Hindlimb muscle (tissue), 1 donor: ENCODE results near the gene MS4A15. TPM values are rescaled to one million over a fixed set of nuclear protein-coding genes. Genes with fewer than 3 reads are reported as not detected.
"Not testable (repeated sequence)": the region's sequence is repeated elsewhere in the genome, so short reads cannot be mapped to it uniquely, and the experiment has no call there.

Experiments used
- DNase-seq: peaks from one replicate; pipeline ENCODE4 v3.0.0-alpha.2; 2013
- polyA plus RNA-seq: library from polyadenylated mRNA; unstranded; fragments of 120-200 nt; gene quantifications from one replicate; pipeline ENCODE4 v1.2.1, GENCODE V29; 2013; ENCODE audit not compliant: insufficient read length

MS4A15 gene, protein sequence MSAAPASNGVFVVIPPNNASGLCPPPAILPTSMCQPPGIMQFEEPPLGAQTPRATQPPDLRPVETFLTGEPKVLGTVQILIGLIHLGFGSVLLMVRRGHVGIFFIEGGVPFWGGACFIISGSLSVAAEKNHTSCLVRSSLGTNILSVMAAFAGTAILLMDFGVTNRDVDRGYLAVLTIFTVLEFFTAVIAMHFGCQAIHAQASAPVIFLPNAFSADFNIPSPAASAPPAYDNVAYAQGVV
- not detected for polyA plus RNA-seq

DNA sequence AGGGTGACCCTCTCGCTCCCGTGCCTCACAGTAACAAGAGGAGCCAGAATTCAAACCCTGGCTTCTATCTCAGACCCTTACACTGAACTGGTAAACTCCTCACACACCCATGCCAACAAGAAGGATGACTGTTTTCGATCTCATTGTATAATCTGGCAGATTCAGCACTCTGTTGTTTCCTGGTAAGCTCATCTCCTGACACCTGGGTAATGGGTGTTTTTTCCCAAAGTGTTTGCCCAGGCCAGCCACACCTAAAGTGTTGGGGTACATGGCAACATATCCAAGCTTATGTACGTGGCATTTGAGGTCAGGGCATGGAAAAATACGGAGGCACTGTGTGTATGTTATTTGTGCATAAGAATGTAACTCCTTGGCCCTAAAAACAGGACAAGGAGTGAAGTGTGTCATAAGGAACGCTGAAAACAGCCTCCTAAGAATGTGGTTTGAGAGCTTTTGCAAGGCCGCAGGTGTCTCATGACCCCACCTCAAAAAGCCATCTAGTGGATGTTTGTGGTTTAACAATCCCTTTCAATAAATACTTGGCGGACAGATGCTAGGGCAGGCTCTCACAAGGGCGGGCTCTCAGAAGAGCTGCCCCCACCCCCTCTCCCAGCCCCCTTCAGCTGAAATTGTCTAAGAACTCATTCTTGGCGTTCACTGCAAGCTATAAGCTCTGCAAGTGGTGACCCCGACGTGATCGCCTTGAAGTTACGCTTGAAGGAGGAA lies at the start of gene MS4A15:
Gene MS4A15 (plus strand): TSS at position 561 of the 726 bp plus-strand sequence. CDS start 6,867 bp downstream, outside the sequence.
- DNase-seq = no peak

DNA sequence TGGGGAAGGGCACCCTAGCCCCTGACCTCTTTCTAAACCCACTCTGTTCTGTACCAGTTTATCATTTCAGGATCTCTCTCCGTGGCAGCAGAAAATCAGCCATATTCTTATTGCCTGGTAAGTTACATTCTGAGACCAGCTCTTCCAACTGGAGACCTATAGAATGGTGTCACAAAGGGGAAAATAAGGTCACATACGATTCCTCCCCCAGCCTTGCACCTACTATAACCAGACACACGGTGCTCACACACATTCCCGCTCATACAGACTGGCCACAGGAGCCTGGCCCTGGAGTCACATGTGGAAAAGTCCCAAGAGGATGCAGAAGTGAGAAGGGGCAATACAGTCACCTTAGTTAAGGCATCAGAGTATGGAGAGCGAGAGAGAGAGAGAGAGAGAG lies 49.7 kb upstream of the MS4A15 start:
- DNase-seq = no peak

DNA sequence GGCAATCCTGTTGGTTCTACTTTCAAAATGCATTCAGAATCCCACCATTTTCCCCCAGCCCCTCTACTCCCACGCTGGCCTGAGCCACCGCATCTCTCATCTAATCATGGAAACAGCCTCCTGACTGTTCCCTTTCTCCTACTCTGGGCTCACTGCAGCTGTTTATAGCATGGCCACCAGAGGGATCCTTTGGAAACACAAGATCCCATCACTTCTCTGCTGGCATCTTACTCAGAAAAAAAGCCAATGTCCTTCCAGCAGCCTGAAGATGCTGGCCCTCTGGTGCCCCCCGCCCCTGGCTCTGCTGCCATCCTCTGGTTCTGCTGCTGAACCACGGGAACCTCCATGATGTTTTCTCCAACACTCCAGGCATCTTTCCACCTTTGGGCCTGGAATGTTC lies 46.2 kb upstream of the MS4A15 start:
- no peak for DNase-seq

DNA sequence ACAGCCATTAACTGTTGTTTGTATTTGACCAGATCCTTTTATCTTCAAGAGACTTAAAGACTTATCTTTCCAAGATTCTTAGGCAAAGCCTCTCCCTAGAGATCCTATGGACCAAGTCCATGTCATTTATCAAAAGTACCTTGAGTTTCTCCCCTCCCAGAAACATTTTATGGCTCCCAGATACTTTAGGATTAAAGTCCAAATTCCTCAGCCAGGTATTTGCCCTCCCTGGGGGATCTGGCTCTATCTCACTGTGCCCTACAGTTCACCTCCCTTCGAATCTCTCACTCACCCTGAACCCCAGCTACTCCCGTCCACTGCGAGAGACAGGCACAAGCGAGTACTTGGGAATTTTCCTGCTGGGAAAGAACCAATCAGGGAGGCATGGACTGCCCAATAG lies 45.4 kb upstream of the MS4A15 start:
- DNase-seq = no peak

DNA sequence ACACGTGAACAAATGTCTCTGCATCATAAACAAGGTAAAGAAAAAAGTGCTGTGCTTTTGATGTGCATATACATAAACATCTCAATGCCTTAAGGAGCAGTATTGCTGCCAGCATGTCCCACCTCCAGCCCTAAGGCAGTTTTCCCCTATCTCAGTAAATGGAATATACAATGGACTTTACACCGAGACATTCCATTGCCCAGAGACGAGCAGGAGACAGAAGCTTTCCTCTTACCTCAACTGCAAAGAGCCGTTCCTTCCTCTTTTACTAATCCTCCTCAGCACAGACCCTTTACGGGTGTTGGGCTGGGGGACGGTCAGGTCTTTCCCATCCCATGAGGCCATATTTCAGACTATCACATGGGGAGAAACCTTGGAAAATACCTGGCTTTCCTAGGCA lies 43.2 kb upstream of the MS4A15 start:
- DNase-seq = not testable (repeated sequence)

DNA sequence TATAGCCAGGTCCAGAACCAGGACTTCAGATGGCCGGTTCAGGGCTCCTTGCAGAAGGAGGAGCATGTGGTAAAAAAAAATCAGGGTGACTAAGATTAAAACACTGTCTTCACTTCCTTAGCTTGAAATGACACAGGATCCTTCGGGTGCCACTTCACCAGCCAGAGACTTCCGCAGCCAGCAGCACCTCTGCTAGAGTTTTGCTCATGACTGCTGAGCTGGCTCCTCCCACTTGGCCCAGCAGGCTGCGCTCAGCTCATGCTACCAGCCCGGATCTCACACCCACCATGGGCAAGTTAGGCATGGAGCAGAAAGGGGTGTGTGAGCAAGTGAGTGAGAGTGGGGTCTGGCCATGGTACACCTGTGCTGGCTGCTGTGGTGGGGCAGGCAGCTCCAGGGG lies 38.7 kb upstream of the MS4A15 start:
- DNase-seq = no peak

DNA sequence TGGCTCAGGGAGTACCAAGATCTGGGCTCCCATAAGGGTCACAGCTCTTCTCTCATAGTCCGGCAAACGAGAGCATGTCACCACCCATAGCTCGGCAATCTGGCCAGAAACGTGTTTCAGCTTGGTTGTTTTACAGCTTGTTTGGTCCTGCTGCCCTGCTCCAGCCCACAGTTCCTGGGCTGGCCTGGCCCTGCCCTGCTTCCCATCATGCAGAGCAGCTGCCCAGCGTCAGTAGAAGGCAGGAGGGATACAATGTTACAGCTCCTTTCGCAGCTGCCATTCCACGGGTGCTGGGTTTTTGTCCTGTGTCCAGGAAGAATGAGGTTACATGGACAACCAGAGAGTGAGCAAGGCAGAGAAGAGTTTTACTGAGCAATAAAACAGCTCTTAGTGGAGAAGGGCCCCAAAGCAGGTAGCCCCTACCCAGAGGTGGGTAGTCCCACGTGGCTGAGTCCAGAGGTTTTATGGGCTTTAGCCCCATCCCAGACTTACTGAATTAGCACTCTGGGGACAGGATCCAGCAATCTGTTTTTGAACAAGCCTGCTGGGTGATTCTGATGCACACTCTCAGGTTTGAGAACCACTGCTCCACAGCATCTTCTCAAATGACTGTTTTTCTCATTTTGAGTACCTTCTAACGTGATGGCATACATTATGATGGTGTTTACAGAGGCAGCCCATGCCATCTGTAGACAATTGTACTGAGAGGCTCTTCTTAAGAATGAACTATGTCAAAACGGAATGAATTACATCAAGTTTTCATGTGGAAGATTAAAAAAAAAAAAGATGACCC lies 37.9 kb upstream of the MS4A15 start:
- DNase-seq = no peak

DNA sequence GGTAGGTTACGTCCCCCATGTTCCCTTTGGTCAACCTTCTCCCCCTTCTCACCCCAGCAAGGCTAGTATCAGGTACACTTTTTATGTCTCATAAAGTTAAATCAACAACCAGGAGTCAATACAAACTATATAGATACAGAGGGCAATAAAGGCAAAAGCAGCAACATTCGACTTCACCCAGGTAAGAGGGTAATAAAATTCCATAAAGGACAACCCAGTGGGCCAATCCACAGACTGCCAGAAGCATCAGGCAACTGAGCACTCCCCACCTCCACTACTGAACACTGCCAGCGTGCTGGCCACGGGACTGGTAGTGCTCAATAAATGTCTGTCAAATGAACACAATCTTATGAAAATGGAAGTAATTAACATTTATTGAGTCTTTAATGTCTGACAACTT lies 37.3 kb upstream of the MS4A15 start:
- DNase-seq = no peak

DNA sequence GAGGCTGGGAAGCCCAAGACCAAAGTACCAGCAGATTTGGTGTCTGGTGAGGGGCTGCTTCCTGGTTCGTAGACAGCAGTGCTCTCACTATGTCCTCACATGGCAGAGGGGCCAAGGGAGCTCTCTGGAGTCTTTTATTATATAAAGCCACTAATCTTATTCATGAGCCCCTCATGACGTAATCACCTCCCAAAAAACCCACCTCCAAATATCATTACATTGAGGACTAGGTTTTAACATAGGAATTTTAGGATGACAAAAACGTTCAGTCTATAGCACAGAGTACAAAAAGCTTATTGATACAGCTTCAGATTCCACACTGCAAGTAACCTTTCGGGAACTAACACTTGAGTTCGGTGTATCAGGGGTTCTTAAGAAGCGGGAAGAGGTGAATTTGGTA lies 36.2 kb upstream of the MS4A15 start:
- no peak for DNase-seq

DNA sequence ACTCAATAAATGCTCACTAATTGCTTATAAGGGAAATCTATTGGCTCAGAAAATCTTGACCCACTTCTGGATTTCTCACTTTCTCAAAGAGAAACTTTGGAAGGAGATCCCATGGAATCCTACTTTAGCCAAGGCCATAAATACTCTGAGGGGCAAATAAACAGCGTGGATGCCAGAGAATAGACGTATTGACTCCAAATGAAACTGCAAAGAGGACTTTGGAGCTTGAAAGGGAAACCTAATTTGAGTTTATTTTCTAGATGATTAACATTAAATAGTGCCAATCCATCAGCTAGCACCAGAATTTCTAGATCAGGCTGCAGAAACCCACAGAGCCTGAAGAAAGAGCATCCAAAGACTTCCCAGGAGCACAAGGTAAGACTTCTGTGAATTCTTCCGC lies 32.2 kb upstream of the MS4A15 start, which contains the start of gene MS4A18:
Gene MS4A18 (plus strand): TSS at position 301 of the 400 bp plus-strand sequence.
- DNase-seq = no peak

DNA sequence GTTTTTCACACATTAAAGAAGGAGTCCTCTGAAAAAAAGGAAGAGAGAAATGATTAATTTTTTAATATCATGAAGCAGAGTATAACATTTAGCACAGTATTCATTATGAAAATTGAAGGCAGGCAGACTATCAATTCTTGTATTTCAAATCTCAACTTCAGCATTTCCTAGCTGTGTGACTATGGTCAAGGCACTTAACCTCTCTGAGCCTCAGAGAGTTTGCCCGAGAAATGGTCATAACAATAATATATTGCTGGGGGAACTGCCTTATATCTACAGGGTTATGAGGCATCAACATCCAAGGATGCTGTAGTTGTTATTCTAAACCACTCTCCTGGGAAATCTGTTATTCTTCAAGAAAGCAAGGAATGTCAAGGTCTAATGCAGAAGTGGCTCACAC lies 31.1 kb upstream of the MS4A15 start:
- no peak for DNase-seq

DNA sequence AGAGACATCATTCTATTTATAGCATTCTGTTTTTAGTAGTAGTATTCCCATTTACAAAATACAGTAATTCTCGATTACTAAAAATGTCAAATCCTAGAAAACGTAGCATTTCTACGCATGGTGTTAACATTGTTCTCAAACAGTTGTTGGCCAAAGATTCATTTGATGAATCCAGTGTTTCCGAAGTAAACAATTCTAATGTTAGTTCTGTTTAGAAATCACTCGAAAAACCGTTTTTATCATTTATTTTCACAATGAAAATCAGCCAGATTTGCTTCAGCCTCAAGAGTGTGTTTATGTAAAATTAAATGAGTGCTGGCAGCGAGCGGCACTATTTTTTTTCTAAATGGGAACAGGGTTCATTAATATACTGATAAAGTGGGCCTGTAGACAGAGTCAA lies 25.1 kb upstream of the MS4A15 start:
- DNase-seq = no peak

DNA sequence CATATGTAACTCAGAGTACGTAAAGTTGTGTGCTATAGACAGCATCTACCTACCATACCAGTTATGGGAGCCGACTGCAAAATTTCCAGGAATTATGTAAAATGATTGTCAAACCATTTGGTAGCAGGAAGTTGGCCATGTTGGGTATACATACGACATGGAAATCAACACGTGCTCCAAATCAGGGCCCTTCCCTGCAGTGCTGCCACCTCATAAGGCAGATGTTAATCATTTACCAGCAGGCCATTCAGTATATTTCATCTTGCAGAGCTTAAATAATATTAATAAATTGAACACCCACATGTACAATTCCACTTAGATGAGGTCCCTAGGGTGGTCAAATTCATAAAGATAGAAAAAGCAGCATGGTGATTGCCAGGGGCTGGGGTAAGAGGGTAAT lies 22.4 kb upstream of the MS4A15 start:
- no peak for DNase-seq

DNA sequence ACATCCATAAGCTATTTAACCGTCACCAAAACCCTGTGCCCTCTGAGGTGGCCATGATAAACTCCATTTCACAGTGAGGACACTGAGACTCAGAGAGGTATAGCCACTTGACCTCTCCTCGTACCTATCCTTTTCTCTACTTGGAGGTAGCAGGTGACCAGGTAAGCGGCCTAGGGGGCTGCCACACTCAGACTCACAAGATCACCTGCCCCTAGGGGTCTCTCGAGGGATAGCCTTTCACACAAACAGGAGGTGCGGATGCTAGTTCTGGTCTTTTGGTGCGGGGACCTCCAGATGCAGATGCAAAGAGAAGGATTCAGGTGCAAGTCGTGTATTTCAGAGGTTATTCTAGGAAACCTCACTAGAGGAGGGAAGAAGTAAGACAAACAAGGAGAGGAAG lies 17.6 kb upstream of the MS4A15 start:
- no peak for DNase-seq

DNA sequence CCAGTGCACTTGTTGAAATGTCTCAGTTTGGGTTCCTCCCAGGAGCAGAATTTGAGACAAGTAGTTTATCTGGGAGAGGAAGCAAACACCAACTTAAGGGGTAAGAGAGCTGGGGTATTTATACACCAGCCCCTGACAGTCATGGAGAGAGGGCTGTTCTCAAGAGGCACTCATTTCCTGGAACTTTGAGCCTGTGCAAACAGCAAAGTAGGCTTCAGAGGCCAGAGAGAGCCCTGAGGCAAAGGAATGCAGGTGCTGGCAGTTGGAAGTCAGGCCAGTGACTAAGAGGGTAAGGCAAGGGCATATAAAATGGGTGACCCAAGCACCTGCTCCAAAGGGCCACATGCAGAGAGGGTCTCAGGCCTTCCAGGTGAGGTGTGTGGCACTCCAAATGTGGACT lies 16.1 kb upstream of the MS4A15 start:
- DNase-seq = no peak

DNA sequence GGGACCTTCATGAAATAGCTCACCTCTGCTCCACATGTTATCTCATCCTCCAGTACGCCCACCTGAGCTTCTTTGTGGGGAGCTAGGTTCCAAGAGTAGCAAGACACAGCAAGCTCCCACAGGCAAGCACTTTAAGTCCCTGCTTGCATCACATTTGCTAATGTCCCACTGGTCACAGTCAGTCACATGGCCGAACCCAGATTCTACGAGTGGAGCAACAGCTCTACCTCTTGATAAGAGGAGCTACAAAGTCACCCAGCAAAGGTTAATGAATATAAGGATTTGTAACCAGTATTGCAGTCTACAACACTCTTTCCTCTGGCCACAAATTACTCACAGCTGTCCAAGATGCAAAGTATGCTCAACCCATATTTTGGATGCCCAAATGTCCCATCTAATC lies 15.2 kb upstream of the MS4A15 start:
- DNase-seq = no peak

DNA sequence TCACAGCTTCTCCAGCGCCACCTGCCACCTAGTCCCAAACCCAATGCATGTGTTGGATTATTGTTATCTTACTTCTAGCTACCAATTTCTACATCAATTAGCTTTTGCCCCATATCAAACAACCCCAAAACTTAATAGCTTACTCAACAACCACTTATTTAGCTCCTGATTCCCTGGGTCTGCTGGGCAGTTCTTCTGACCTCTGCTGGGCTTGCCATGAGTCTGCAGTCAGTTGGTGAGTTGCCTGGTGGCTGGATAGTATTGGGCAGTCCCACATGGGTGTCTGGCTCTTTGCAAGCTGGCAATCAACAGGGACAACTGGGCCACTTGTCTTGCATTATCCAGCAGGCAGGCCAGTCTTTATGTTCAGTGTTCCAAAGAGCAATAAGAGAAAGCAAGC lies 13.6 kb upstream of the MS4A15 start:
- no peak for DNase-seq

DNA sequence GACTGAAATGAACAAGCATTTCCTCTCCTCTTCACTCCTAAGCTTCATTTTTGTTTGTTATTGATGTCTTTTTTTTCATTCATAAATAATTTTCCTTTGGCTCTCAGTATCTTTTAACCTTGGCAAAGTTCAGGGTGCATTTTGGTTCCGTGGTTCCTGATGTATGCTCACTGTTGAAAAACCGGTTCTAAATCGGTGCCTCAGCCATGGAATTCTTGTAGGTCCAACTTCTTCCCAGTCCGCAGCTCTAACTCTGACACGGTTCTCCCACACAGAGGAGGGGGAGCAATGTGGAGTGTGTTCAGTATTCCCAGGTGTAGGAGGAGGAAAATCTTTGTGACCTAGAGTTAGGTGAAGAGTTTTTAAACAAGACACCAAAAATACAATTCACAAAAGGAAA lies 12.6 kb upstream of the MS4A15 start:
- no peak for DNase-seq

DNA sequence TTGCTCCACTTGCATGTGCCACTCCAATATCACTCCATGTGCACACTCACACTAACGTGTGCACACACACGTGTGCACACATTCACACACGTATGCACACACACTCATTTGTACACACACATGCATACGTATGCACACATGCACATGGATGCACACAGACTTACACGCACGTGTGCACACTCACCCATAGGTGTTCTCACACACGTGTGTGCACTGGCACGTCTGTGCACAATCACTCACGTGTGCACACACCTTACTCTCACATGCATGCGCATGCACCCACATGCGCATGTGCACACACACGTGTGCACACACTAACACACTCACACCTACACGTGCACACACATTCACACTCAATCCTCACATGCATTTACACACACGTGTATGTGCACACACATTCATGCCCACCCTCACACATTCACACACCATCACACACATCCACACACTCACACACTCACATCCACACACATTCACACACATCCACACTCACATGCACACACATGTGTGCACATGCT lies 9.3 kb upstream of the MS4A15 start:
- DNase-seq = no peak

DNA sequence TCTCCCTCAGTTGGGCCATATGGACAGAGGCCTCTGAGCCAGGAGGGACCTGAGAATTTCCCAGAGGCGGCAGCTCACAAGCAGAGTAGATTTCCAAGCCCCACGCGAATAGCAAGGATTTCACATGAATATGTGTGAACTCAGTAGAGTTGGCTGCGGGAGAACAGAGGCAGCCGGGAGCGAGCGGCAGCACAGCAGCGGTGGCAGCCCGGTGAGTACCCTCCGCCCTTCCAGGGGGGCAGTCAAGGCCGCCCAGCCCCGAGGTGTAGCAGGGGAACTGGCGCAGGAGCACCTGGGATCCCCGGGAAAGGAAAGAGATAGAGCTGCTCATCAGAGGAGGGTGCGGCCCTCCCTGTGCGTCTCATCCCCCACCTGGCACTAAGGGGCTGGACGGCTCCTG lies 8.4 kb upstream of the MS4A15 start:
- no peak for DNase-seq

DNA sequence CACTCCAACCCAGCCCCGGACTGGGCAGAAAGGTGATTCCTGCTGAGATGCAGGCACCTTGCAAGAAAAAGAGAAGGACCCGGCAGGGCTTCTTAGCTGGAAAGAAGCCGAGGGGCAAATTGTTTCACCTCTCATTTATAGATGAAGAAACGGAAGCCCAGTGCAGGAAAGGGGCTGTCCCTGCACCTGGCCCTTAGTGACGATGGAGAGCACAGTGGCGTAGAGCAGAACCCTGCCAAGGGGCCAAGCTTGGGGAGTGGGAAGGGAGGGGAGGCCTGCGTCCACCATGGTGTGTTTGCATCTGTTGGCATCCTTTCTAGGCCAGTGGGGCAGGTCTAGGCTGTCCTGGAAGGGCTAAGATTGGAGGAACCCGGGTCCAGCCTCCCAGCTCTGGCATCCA lies 7.8 kb upstream of the MS4A15 start:
- DNase-seq = no peak

DNA sequence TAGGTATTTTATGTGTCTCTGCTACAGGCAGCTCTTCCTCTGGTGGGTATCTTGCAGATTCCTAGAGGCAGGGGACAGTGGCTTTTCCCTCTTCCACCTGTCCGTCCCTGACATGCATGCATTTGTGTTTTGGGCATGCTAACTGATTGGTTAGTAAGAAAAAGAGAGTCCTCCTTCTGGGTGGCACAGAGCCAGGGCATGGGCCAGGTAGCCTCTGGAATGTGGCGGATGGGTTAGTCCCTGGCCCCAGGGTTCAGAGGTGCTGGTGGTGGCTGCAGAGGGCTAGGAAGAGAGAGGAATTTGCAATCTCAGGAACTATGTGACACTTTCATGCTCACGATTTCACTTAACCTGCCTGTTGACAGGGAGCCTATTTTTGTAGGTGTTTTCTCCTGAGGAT lies 5.8 kb upstream of the MS4A15 start:
- no peak for DNase-seq

DNA sequence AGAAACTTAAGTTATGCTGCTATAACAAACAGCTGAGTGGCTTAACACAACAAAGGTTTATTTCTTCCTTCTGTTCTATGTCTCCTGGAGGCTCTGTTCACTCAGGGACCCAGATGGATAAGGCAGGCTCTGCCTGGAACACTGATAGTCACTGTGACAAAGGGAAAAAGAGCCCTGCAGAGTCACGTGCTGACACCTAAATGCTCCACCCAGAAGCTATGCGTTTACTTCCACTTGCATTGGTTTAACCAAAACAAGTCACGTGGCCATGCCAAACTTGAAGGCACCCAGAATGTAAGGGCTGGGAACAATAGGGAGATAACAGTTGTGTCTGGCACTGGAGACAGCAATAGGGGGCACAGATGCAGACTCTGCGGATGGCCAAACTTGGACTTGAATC lies 3.4 kb upstream of the MS4A15 start:
- no peak for DNase-seq
